Loucy (cell line): ENCODE results near the gene PFKL.
"Not testable (repeated sequence)": the region's sequence is repeated elsewhere in the genome, so short reads cannot be mapped to it uniquely, and the experiment has no call there.

Source experiments
- H2AFZ ChIP-seq: fragments of 200-600 bp; sonication (generic); 2 replicates; pipeline ENCODE4 v1.6.0; 2016; ENCODE audit warnings: antibody characterized with exemption, mild to moderate bottlenecking, low read length, moderate library complexity
- H3F3A ChIP-seq: fragments of 200-600 bp; 2 replicates; pipeline ENCODE4 v1.6.0; 2016; ENCODE audit warnings: antibody characterized with exemption, low read depth, mild to moderate bottlenecking
- H3K27me3 ChIP-seq: fragments of 200-600 bp; sonication (generic); 2 replicates; pipeline ENCODE4 v1.6.1; 2014; ENCODE audit warnings: low read length, mild to moderate bottlenecking; ENCODE audit not compliant: insufficient read depth, poor library complexity, severe bottlenecking
- H3K36me3 ChIP-seq: fragments of 200-600 bp; sonication (generic); 2 replicates; pipeline ENCODE4 v1.6.1; 2016; ENCODE audit warnings: low read length; ENCODE audit not compliant: insufficient read depth
- H3K4me1 ChIP-seq: fragments of 200-600 bp; sonication (generic); 2 replicates; pipeline ENCODE4 v1.5.1; 2014; ENCODE audit warnings: low read length, mild to moderate bottlenecking; ENCODE audit not compliant: insufficient read depth, poor library complexity, severe bottlenecking
- H3K4me2 ChIP-seq: fragments of 200-600 bp; sonication (generic); 2 replicates; pipeline ENCODE4 v1.6.0; 2014; ENCODE audit warnings: antibody characterized with exemption, low read length, low read depth, mild to moderate bottlenecking; ENCODE audit not compliant: poor library complexity, severe bottlenecking
- H3K4me3 ChIP-seq: fragments of 200-600 bp; sonication (generic); 2 replicates; pipeline ENCODE4 v1.5.1; 2014; ENCODE audit warnings: low read length, mild to moderate bottlenecking, mixed read lengths; ENCODE audit not compliant: poor library complexity, severe bottlenecking
- H3K79me2 ChIP-seq: fragments of 200-600 bp; sonication (generic); 2 replicates; pipeline ENCODE4 v1.6.1; 2014; ENCODE audit warnings: low read length; ENCODE audit not compliant: insufficient read depth
- H3K9ac ChIP-seq: fragments of 200-600 bp; sonication (generic); 2 replicates; pipeline ENCODE4 v1.6.0; 2014; ENCODE audit warnings: mild to moderate bottlenecking, low read depth, low read length, moderate library complexity; ENCODE audit not compliant: poor library complexity, severe bottlenecking
- H3K9me2 ChIP-seq: fragments of 200-600 bp; sonication (generic); replicated peaks from 2 replicates; pipeline ENCODE4 v1.6.1; 2016; ENCODE audit warnings: low read depth, low read length, mixed read lengths
- H3K9me3 ChIP-seq: fragments of 200-600 bp; sonication (generic); 2 replicates; pipeline ENCODE4 v1.6.1; 2014; ENCODE audit warnings: mild to moderate bottlenecking, antibody characterized with exemption, low read length, low read depth; ENCODE audit not compliant: insufficient read depth
- H4K20me1 ChIP-seq: fragments of 200-600 bp; sonication (generic); 2 replicates; pipeline ENCODE4 v1.6.0; 2014; ENCODE audit warnings: antibody characterized with exemption, low read length, mild to moderate bottlenecking; ENCODE audit not compliant: insufficient read depth, poor library complexity, severe bottlenecking
- EZH2phosphoT487 ChIP-seq: fragments of 200-600 bp; IDR thresholded peaks from 2 replicates; pipeline ENCODE4 v1.6.1; 2018; ENCODE audit warnings: antibody characterized with exemption, mild to moderate bottlenecking, moderate library complexity, borderline replicate concordance
- TF ChIP-seq, protein P1 (sequence below): fragments of 200-600 bp; sonication (generic); conservative IDR thresholded peaks from 2 replicates; pipeline ENCODE4 v1.5.1; 2014; ENCODE audit warnings: mild to moderate bottlenecking, antibody characterized with exemption, low read length

The PFKL gene

DNA sequence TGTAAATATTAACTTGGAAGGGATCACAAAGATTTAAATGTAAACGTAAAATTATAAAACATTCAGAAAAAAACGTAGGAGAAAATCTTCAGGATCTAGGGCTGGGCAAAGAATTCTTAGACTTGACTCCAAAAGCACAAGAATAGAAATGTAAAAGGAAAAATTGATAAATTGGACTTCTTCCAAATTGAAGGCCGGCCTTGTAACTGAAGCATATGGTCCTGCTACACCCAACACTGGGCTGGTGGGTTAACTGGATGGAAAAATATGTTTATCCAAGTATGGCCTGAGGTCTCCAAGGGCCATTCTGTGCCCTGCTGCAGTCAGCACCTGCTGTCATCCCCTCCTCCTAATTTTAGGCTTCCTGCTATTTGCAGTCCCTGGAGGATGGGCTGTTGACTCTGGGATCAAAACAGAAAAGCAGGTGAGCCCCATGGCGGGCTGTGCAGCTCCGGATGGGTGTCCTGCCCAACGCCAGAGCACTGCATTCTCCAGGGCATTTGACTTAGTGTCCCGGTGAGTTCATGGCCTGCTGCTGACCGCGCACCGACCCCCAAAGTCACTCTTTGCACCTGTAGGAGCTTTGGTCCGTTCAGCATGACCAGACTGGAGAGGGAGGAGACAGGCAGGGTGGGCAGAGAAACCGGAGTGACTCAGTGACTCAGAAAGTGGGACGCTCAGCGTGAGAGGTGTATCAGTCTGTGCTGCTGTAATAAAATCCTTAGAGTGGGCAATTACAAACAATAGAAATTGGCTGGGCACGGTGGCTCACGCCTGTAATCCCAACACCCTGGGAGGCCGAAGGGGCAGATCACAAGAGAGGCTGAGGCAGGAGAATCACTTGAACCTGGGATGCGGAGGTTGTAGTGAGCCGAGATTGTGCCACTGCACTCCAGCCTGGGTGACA is 20.2 kb upstream of the PFKL start:
- H4K20me1 ChIP-seq = no peaks in the 10 kb centered on the region
- no peaks in the 10 kb centered on the region for H3K9me3 ChIP-seq
- no peaks in the 10 kb centered on the region for H3K36me3 ChIP-seq
- H3K27me3 ChIP-seq = no peaks in the 10 kb centered on the region
- H3K4me2 ChIP-seq = no peak overlapping the region
- H3K9me2 ChIP-seq = no peaks in the 10 kb centered on the region
- H3K4me1 ChIP-seq = no peaks in the 10 kb centered on the region
- no peak overlapping the region for H2AFZ ChIP-seq
- no peaks in the 10 kb centered on the region for H3F3A ChIP-seq
- H3K4me3 ChIP-seq = no peak overlapping the region
- H3K79me2 ChIP-seq = no peaks in the 10 kb centered on the region
- H3K9ac ChIP-seq = no peak overlapping the region
- no peak for TF ChIP-seq EZH2phosphoT487
- TF ChIP-seq, protein P1, sequence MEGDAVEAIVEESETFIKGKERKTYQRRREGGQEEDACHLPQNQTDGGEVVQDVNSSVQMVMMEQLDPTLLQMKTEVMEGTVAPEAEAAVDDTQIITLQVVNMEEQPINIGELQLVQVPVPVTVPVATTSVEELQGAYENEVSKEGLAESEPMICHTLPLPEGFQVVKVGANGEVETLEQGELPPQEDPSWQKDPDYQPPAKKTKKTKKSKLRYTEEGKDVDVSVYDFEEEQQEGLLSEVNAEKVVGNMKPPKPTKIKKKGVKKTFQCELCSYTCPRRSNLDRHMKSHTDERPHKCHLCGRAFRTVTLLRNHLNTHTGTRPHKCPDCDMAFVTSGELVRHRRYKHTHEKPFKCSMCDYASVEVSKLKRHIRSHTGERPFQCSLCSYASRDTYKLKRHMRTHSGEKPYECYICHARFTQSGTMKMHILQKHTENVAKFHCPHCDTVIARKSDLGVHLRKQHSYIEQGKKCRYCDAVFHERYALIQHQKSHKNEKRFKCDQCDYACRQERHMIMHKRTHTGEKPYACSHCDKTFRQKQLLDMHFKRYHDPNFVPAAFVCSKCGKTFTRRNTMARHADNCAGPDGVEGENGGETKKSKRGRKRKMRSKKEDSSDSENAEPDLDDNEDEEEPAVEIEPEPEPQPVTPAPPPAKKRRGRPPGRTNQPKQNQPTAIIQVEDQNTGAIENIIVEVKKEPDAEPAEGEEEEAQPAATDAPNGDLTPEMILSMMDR = no peak

DNA sequence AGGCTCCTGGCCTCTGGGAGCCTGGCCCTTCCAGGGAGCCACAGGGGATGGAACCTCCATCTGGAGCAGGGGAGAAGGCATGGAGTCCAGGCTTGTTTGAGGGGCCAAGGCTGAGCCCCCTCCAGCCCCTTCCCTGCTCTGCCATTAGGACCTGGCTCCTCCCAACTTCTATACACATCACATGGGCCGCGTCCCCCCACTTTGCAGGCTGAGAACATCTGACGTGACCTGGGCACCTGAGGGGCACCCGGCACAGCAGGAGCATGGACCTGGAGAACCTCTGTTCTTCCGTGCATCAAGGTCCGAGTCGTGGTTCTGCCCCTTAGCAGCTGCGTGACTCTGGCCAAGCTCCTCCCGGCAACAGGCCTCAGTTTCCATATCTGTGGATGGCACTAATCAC is 18.1 kb upstream of the PFKL start:
- H3K9me2 ChIP-seq = no peaks in the 10 kb centered on the region
- no peaks in the 10 kb centered on the region for H3K9me3 ChIP-seq
- no peaks in the 10 kb centered on the region for H3K27me3 ChIP-seq

DNA sequence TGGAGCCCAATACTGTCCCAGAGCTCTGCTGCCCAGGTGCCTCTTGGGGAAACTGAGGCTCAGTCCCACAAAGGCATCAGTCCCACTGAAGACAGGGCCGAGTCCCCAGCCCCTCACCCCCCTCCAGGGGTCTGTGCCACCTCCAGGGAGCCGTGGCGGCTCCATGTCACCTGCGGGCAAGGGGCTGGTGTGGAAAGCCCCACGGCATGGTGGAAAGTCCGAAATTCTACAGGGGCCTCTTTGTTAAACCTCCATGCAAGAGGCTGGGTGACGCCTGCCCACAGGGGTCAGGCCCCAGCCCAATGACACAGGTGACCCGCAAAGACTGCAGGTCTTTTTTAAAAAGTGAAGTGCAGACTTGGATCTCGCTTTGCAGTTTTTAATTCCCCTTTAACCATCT is 17.5 kb upstream of the PFKL start:
- Histone ChIP-seq H3K4me1 (no peaks in the 10 kb centered on the region), H2AFZ (no peak overlapping the region), H3K36me3 (no peaks in the 10 kb centered on the region), H3K9ac (no peak overlapping the region), H3K9me3 (no peaks in the 10 kb centered on the region), H3K4me3 (no peak overlapping the region), H3F3A (no peaks in the 10 kb centered on the region), H3K4me2 (no peak overlapping the region), H3K9me2 (no peaks in the 10 kb centered on the region), H3K79me2 (no peaks in the 10 kb centered on the region), H4K20me1 (no peaks in the 10 kb centered on the region), H3K27me3 (no peaks in the 10 kb centered on the region)
- no peak for TF ChIP-seq EZH2phosphoT487
- TF ChIP-seq, protein P1 = no peak

More for the DNA sequence above, 18.1 kb upstream of the PFKL start:
- Histone ChIP-seq H2AFZ (no peak overlapping the region), H3K36me3 (no peaks in the 10 kb centered on the region), H4K20me1 (no peaks in the 10 kb centered on the region), H3F3A (no peaks in the 10 kb centered on the region), H3K4me3 (no peak overlapping the region), H3K9ac (no peak overlapping the region), H3K4me1 (no peaks in the 10 kb centered on the region), H3K79me2 (no peaks in the 10 kb centered on the region), H3K4me2 (no peak overlapping the region)
- TF ChIP-seq EZH2phosphoT487 = no peak
- TF ChIP-seq, protein P1 = no peak

- not testable (repeated sequence) for H3K4me2 ChIP-seq, H3K9ac ChIP-seq, H3F3A ChIP-seq, H3K4me3 ChIP-seq, H3K9me3 ChIP-seq, H3K27me3 ChIP-seq, H2AFZ ChIP-seq, H3K4me1 ChIP-seq, H3K79me2 ChIP-seq, H3K9me2 ChIP-seq, H4K20me1 ChIP-seq, H3K36me3 ChIP-seq
These were observed 16.6 kb upstream of the PFKL start for GRCh38 chr21:44283211-44283785.
